HepG2 (cell line): ENCODE results near the gene TFPI. TPM values are rescaled to one million over a fixed set of nuclear protein-coding genes. Genes with fewer than 3 reads are reported as not detected.
"Not testable (repeated sequence)": the region's sequence is repeated elsewhere in the genome, so short reads cannot be mapped to it uniquely, and the experiment has no call there.

Experiments
- BRCA1 ChIP-seq: sonication (generic); formaldehyde crosslinking; IDR thresholded peaks from 2 replicates; pipeline ENCODE4 v1.4.0; 2020; ENCODE audit warnings: missing genetic modification reagents
- MYC ChIP-seq: sonication (generic); formaldehyde crosslinking; IDR thresholded peaks from 2 replicates; pipeline ENCODE4 v1.9.0; 2021; ENCODE audit warnings: missing genetic modification reagents, borderline replicate concordance
- NONO ChIP-seq, 2 experiments: fragments of 450-650 bp in 1 of 2; sonication (generic) in 1 of 2; formaldehyde crosslinking in 1 of 2; IDR thresholded peaks in 1 of 2; conservative IDR thresholded peaks in 1 of 2; 2 replicates each; pipeline versions ENCODE4 v1.6.1 to v1.8.0; 2017 to 2022; ENCODE audit warnings: mild to moderate bottlenecking in 1 of 2, missing genetic modification reagents in 1 of 2, moderate library complexity in 1 of 2
- POLR2G ChIP-seq: fragments of 200-400 bp; formaldehyde crosslinking; IDR thresholded peaks from 2 replicates; pipeline ENCODE4 v1.6.1; 2018; ENCODE audit warnings: mild to moderate bottlenecking, low read depth, low read length, moderate library complexity
- TARDBP ChIP-seq: sonication (generic); formaldehyde crosslinking; IDR thresholded peaks from 2 replicates; pipeline ENCODE4 v1.8.0; 2022; ENCODE audit warnings: mild to moderate bottlenecking, missing genetic modification reagents
- ZBTB38 ChIP-seq: sonication (generic); formaldehyde crosslinking; IDR thresholded peaks from 2 replicates; pipeline ENCODE4 v1.5.1; 2020; ENCODE audit warnings: mild to moderate bottlenecking, missing genetic modification reagents
- ZFY ChIP-seq: sonication (generic); formaldehyde crosslinking; IDR thresholded peaks from 2 replicates; pipeline ENCODE4 v1.4.0; 2020; ENCODE audit warnings: missing genetic modification reagents
- ZNF136 ChIP-seq: sonication (generic); formaldehyde crosslinking; IDR thresholded peaks from 2 replicates; pipeline ENCODE4 v1.8.1; 2022; ENCODE audit warnings: low read depth, mild to moderate bottlenecking, moderate library complexity, missing genetic modification reagents
- ZNF232 ChIP-seq: sonication (generic); formaldehyde crosslinking; IDR thresholded peaks from 2 replicates; pipeline ENCODE4 v1.4.0; 2020; ENCODE audit warnings: missing genetic modification reagents, borderline replicate concordance
- ZNF431 ChIP-seq: sonication (generic); formaldehyde crosslinking; IDR thresholded peaks from 2 replicates; pipeline ENCODE4 v1.9.0; 2022; ENCODE audit warnings: missing genetic modification reagents, low read depth, mild to moderate bottlenecking, borderline replicate concordance
- ZNF605 ChIP-seq: sonication (generic); formaldehyde crosslinking; IDR thresholded peaks from 2 replicates; pipeline ENCODE4 v1.8.0; 2022; ENCODE audit warnings: mild to moderate bottlenecking, missing genetic modification reagents
- polyA plus RNA-seq, 8 experiments: library from polyadenylated mRNA; depleted of rRNA in 3 of 8; stranded (reverse) in 7 of 8; unstranded in 1 of 8; fragments of >200 nt; fragmentation: Illumina TruSeq in 4 of 8; extraction: Trizol in 4 of 8; gene quantifications; 2 replicates each; pipeline versions ENCODE4 v1.2.1 to v1.2.3, GENCODE V29; 2011 to 2016; ENCODE audit warnings: low read depth in 4 of 8, missing spikeins in 1 of 8, mixed read lengths in 1 of 8; ENCODE audit not compliant: insufficient read depth in 1 of 8
- total RNA-seq, 5 experiments: library from RNA; depleted of rRNA; stranded (reverse); fragments of >200 nt; fragmentation: Illumina TruSeq; extraction: Trizol; gene quantifications; 2 replicates each; pipeline ENCODE4 v1.2.3, GENCODE V29; 2016; ENCODE audit warnings: low read depth in 1 of 5
- TF ChIP-seq, protein P1 (sequence below): sonication (generic); formaldehyde crosslinking; IDR thresholded peaks from 2 replicates; pipeline ENCODE4 v1.5.1; 2020; ENCODE audit warnings: mild to moderate bottlenecking, moderate library complexity, missing genetic modification reagents
- TF ChIP-seq, protein P2 (sequence below): sonication (generic); formaldehyde crosslinking; IDR thresholded peaks from 2 replicates; pipeline ENCODE4 v1.5.1; 2020; ENCODE audit warnings: mild to moderate bottlenecking, missing genetic modification reagents, moderate library complexity

TFPI gene
- total and polyA plus RNA-seq, 2 of the 13 experiments (the other 11 are each of a cell fraction or from before 2014, with no cell fraction given) = 301 to 436 TPM

DNA sequence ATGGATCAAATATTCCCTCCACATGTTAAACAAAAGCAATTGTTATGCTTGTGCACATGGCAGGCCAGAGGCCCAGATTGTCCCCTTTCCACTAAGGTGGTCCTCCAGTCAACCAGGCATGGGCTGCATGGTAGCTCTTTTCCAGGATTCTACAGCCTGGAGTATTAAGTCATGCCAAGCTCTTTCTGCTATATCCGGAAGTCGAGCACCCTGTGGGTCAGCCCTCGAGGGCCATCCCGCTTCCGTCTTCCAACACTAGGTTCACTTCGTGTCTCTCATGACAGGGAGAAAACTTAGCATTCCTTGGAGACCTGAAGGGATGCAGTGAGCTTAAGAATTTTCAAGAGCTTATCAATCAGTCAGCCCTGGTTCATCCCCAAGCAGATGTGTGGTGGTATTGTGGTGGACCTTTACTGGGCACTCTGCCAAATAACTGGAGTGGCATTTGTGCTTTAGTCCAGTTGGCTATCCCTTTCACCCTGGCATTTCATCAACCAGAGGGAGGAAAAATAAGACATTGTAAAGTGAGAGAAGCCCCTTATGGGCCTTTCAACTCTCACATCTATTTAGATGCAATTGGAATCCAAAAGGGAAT lies 39.9 kb downstream of the TFPI start (continued):
- TF ChIP-seq, protein P1, sequence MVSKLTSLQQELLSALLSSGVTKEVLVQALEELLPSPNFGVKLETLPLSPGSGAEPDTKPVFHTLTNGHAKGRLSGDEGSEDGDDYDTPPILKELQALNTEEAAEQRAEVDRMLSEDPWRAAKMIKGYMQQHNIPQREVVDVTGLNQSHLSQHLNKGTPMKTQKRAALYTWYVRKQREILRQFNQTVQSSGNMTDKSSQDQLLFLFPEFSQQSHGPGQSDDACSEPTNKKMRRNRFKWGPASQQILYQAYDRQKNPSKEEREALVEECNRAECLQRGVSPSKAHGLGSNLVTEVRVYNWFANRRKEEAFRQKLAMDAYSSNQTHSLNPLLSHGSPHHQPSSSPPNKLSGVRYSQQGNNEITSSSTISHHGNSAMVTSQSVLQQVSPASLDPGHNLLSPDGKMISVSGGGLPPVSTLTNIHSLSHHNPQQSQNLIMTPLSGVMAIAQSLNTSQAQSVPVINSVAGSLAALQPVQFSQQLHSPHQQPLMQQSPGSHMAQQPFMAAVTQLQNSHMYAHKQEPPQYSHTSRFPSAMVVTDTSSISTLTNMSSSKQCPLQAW (CRISPR knock-in tag) = 0 out of 2 replicates have a peak, but pooled peaks have one; percentile 49
- TF ChIP-seq TARDBP (CRISPR knock-in tag) = 0 out of 2 replicates have a peak, but pooled peaks have one; percentile 26
- 0 out of 2 replicates have a peak, but pooled peaks have one; percentile 55 for TF ChIP-seq ZNF232 (CRISPR knock-in tag)
- TF ChIP-seq POLR2G = 0 out of 2 replicates have a peak, but pooled peaks have one; percentile 3
- 0 out of 2 replicates have a peak, but pooled peaks have one; percentile 32 for TF ChIP-seq MYC (CRISPR knock-in tag)
- 0 out of 2 replicates have a peak, but pooled peaks have one; percentile 10 for TF ChIP-seq ZNF605 (CRISPR knock-in tag)
- TF ChIP-seq NONO (IDR thresholded peaks at IDR 0.05) = not testable (repeated sequence)
- 0 out of 2 replicates have a peak, but pooled peaks have one; percentile 15 for TF ChIP-seq NONO (CRISPR knock-in tag; conservative IDR thresholded peaks at IDR 0.05)
- TF ChIP-seq ZNF431 = peak; percentile 59; the same call in 1 of the 2 replicates
- 0 out of 2 replicates have a peak, but pooled peaks have one; percentile 0 for TF ChIP-seq ZNF136
- 0 out of 2 replicates have a peak, but pooled peaks have one; percentile 26 for TF ChIP-seq ZFY (CRISPR knock-in tag)
- TF ChIP-seq, protein P2, sequence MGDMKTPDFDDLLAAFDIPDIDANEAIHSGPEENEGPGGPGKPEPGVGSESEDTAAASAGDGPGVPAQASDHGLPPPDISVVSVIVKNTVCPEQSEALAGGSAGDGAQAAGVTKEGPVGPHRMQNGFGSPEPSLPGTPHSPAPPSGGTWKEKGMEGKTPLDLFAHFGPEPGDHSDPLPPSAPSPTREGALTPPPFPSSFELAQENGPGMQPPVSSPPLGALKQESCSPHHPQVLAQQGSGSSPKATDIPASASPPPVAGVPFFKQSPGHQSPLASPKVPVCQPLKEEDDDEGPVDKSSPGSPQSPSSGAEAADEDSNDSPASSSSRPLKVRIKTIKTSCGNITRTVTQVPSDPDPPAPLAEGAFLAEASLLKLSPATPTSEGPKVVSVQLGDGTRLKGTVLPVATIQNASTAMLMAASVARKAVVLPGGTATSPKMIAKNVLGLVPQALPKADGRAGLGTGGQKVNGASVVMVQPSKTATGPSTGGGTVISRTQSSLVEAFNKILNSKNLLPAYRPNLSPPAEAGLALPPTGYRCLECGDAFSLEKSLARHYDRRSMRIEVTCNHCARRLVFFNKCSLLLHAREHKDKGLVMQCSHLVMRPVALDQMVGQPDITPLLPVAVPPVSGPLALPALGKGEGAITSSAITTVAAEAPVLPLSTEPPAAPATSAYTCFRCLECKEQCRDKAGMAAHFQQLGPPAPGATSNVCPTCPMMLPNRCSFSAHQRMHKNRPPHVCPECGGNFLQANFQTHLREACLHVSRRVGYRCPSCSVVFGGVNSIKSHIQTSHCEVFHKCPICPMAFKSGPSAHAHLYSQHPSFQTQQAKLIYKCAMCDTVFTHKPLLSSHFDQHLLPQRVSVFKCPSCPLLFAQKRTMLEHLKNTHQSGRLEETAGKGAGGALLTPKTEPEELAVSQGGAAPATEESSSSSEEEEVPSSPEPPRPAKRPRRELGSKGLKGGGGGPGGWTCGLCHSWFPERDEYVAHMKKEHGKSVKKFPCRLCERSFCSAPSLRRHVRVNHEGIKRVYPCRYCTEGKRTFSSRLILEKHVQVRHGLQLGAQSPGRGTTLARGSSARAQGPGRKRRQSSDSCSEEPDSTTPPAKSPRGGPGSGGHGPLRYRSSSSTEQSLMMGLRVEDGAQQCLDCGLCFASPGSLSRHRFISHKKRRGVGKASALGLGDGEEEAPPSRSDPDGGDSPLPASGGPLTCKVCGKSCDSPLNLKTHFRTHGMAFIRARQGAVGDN = peak; percentile 25; the same call in 1 of the 2 replicates
- TF ChIP-seq BRCA1 (CRISPR knock-in tag) = peak; percentile 32; the same call in 1 of the 2 replicates
- TF ChIP-seq ZBTB38 (CRISPR knock-in tag) = peak; percentile 77; the same call in 1 of the 2 replicates
